ENCODE measurements around the gene CLDN11.

The CLDN11 gene

DNA sequence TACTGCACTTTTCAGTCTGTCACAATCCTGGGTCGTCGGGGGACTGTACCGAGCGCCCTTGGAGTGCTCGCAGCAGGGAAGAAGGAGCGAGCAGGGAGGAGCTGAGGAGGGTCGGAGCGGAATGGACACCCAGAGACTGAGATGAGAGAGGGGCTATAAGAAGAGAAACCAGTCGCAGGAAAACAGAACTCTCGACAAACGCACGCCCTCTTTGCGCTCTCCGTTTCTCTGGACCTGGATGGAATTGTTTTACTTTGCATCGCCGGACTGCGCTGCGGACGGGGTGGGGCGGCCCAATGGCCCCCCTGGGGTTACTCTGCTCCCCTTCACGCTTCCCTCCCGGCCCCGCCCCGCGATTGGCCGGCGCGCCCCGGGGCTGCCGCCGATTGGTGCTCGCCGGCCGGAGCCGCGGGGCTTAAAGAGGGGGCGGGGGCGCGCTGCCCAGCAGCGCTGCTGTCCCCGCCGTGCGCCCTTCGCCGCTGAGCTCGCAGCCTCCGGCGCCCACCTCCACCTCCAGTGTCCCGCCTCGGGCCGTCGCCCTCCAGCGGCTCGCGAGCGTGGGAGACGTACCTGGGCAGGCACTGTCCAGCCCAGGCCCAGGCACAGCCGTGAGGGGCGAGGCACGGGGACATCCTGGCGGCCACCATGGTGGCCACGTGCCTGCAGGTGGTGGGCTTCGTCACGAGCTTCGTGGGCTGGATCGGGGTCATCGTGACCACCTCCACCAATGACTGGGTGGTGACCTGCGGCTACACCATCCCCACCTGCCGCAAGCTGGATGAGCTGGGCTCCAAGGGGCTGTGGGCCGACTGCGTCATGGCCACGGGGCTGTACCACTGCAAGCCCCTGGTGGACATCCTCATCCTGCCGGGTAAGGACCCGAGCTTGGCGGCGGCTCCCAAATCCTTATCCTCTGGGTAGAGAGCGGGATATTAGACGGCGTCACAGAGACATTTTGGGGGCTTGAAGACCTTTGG lies at the start of gene CLDN11:
CLDN11 (plus strand) TSS at position 447 of the 977 bp plus-strand sequence; CDS start at position 646, 199 bp downstream.
- DNase-seq, result no peak

GRCh38 chr3:170368921-170369320 lies 49.7 kb upstream of the CLDN11 start:
- no peak for DNase-seq

- no peak for DNase-seq
Measured at GRCh38 chr3:170372190-170372879, 46.3 kb upstream of the CLDN11 start.

DNA sequence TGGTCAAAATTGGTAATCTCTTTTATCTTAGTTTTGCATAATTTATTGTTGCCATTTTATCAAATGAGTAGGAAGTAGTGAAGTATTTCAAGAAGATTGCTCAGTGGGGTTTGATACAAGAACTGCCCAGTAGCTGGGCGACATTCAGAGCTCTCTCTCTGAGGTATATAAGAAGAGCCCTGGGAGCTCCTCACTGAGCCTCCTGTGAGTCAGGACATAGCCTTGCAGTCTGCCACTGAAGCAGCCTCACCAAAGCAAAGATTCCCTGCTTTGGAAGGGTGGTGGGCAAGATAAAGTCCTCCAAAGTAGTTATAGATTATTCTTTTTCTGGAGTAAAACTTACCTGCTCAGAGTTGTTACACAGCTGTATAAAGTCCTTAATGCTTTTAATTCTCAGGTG lies 35.1 kb upstream of the CLDN11 start:
- DNase-seq, result no peak

GRCh38 chr3:170386468-170386867 lies 32.2 kb upstream of the CLDN11 start:
- DNase-seq, result no peak

- DNase-seq, result no peak
Measured at GRCh38 chr3:170387950-170388349, 30.7 kb upstream of the CLDN11 start.

GRCh38 chr3:170391108-170391507 lies 27.6 kb upstream of the CLDN11 start:
- DNase-seq, result no peak

DNA sequence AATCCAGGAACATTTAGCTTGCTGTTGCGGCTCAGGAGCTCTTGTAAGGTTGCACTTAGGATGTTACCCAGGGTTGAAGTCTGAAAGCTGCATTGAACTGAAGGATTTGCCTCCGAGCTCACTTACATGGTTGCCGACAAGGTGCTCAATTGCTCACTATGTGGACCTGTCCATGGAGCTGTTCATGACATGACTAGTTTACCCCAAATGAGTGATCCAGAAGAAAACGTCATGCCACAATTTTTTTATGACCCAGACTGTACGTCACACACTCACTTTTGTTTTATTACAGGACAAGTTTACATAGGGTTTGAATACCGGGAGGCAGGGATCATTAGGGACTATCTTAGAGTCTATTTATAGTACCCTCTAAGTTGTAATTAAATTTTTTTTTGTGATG lies 21.0 kb upstream of the CLDN11 start:
- DNase-seq, result no peak

DNA sequence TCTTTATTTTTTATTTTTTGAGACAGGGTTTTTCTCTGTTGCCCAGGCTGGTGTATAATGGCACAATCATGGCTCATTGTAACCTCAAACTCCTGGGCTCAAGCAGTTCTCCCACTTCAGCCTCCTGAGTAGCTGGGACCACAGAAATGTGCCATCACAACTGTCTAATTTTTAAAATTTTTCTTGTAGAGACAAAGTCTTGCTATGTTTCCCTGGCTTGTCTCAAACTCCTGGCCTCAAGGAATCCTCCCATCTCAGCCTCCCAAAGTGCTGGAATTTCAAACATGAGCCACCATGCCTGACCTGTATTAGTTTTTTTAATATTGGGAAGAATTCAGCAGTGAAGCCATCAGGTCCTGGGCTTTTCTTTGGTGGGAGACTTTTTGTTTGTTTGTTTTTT lies 13.6 kb upstream of the CLDN11 start:
- DNase-seq, result no peak

DNA sequence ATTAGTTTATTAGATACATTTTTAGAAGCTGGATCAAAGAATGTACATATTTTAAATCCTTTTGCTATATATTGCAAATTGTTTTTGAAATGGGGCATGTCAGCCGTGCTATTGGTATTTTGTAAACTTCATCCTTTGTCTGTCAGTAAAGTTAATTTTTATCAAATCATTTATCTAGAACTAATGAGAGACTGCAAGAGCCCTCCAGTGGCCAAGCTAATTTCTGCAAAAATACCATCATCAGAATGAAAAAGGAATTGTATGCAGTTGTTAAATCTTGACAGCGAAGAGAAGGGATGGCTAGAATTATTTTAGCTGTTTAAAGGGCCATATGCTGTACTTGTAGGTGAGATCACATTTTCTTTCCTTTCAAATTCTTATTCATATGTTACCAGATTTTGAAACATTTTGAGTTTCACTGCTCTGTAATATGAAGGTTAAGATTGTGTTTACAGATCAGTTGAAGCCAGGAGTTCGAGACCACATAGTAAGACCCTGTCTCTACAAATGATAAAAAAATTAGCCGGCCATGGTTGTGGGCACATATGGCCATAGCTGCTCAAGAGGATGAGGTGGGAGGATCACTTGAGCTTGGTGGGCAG lies 8.1 kb upstream of the CLDN11 start:
- DNase-seq, result no peak

DNA sequence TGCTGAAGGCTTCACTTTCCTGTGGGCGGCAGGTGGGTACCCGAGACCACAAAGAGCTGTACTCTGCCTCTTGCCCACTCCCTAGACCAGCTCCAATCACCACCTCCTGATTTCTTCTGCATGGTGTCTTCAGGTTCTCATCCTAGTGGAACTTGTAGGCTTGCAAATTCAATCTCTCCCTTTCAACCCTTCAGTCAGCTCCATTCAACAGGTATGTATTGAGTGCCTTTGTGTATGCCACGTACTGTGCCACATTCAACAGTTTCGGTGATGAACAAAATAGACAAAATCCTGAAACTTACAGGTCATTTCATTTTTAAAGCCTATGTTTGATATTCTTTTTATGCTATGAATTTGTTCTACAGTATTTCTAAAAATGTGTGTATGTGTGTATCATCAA lies 5.4 kb upstream of the CLDN11 start:
- no peak for DNase-seq

- DNase-seq, result no peak
Measured at GRCh38 chr3:170414202-170414663, 4.4 kb upstream of the CLDN11 start.

GRCh38 chr3:170417090-170417489 lies 1.6 kb upstream of the CLDN11 start:
- DNase-seq, result no peak

- no peak for DNase-seq
Measured at GRCh38 chr3:170419557-170420087, 954 bp downstream of the CLDN11 start.

DNA sequence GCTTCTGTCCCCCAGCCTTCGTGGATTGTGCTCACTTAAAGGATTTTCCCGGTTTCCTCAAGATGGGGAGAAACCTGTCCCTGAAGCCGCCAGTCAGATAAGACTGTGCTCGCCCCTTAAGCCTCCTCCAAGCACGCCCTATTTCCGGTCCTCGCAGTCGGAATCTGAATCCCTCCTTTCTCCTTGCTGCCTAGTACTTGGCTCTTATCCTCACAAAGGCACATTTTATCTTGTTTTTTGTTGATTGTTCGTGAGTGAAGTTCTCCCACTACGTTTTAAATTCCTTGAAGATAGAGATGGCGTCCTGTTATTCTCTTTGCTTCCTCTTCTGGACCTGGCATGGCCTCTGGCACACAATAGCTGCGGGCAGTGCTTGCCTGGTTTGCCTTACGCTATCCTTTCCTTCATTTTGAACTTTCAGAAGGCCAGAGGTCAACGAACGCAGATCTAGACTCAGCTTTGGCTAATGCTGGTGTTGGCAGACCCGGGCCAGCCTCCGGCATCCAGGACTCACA lies 1.7 kb downstream of the CLDN11 start:
- DNase-seq, result no peak

DNA sequence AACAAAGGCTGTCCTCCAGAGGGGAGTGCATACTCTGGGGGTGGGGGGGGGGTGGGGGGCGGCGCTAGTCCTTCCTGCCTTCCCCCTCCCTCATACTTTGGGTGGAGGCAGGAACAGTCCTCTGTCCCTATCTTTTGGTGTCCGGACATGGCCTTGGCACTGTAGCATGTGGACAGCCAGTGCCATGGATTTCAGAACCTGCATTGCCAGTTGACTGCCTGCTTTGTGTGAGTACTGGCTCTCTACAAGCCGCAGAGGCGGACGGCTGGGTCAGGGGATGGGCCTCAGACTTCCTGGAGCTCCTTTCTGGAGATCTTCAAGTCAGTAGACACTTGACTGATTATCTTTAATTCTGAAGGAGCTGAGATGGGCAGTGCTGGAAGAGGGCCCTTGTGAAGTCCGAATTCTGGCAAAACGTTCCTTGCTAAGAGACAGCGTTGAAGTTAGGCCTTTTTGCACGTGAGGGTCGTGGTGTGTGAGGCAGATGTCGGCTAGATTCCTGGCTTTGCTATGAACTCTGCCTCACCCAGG lies 2.5 kb downstream of the CLDN11 start:
- no peak for DNase-seq

GRCh38 chr3:170421758-170422157 lies 3.1 kb downstream of the CLDN11 start:
- no peak for DNase-seq

GRCh38 chr3:170423001-170423615 lies 4.4 kb downstream of the CLDN11 start:
- DNase-seq, result no peak

GRCh38 chr3:170424879-170425278 lies 6.2 kb downstream of the CLDN11 start:
- DNase-seq, result no peak

DNA sequence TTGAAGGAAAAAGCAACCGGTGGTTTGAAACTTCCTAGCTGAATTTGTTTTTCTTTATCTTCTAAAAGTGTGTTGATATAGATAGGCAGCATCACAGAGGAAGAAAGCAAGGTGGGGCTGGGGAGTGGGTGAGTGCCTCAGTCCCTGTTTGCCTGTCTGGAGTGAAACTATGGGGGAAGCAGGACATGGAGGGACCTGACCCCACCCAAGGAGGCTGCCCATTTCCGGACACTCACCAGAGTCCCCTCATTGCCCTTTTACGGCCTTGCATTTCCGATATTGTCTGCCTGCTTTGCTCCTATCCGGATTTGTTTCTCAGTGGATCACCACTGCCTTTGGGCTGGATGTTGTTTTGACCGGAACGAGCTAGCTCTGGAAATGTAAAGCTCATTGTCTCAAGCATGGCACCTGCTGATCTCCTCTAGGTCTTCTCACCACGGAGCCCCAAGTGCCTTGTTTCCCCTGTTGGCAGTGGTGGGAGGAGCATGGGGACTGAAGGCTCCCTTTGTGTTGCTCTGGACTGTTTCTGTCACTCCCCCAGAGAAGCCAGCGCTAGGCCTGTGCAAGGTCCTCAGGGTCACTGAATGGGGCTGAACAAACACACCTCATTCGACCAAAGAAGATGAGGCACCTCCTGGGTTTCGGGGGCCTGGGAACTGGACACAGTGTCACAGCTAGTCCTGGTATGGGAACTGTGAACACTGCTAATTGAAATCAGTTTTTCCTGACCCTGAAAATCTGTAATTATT lies 7.0 kb downstream of the CLDN11 start:
- DNase-seq, result no peak

GRCh38 chr3:170426240-170426797 lies 7.7 kb downstream of the CLDN11 start:
- no peak for DNase-seq

Measured in activated CD4-positive, CD25-positive, alpha-beta regulatory T cell (primary cell).